ENCODE results near the gene MBD3L3.
"Not testable (repeated sequence)": the region's sequence is repeated elsewhere in the genome, so short reads cannot be mapped to it uniquely, and the experiment has no call there.

Gene MBD3L3

DNA sequence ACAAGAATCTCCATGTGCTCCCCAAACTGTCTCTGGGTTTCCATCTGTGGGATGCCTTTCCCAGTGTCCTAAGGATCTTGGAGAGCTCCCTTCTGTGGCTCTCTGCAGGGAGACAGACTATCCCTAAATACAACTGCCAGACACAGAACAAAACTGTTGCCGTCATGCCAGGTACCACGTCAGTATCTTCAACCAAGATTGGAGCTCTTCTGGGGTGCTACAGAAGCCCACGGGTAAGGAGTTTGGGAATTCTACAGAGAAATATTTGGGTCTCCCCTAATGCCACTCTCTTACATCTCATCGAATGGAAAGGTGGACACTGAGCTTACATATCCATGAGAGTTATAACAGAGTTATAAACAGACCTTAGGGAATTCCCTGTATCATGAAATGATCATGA lies 4.9 kb upstream of the MBD3L3 start:
- no peak for DNase-seq (ENCODE audit: low read depth)

DNA sequence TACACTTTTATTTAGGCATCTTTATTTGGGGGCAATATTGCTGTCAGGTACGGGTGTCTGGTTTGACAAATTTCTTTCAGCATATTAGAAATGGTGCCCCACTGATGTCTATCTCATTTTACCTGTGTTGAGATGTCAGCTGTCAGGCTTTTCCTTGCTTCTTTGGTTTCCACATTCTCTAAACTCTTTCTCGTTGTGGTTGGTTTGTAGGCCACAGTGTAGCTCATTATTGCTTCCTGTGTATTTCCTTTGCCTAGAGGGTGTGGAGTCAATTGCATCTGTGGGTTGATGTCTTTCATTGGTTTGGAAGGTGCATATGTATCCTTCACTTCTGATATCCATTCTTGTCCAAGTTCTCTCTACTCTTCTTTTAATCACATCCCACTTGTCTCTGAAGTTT lies 1.5 kb upstream of the MBD3L3 start:
- DNase-seq (ENCODE audit: low read depth): not testable (repeated sequence)

DNA sequence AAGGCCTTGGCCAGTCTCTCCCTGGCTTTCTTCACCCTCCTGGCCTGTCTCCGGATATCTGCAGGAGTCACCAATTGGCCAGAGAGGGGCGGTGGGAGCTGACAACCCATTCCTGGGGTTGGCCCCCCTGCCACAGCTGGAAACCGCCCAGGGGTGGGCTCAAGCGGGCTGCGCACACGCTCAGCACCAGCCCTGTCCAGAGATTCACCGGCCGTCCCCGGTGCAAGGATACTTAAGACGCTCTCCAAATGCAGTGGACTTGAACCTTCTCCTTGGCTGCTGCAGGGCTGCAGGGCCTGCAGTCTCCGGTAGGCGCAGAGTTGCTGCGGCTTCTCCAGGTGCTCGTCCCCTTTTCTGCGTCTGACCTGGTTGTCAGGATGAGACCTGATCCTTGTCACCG lies 2.1 kb downstream of the MBD3L3 start:
- not testable (repeated sequence) for DNase-seq (ENCODE audit: low read depth)

DNA sequence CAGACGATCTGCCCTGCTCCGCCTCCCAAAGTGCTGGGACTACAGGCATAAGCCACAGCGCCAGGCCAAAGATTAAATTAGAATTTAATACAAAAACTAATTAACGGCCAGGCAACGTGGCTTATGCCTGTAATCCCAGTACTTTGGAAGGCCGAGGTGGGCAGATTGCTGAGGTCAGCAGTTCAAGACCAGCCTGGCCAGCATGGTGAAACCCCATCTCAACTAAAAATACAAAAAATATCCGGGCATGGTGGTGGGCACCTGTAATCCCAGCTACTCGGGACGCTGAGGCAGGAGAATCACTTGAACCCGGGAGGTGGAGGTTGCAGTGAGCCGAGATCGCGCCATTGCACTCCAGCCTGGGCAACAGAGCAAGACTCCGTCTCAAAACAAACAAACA lies 2.8 kb downstream of the MBD3L3 start:
- not testable (repeated sequence) for DNase-seq (ENCODE audit: low read depth)

DNA sequence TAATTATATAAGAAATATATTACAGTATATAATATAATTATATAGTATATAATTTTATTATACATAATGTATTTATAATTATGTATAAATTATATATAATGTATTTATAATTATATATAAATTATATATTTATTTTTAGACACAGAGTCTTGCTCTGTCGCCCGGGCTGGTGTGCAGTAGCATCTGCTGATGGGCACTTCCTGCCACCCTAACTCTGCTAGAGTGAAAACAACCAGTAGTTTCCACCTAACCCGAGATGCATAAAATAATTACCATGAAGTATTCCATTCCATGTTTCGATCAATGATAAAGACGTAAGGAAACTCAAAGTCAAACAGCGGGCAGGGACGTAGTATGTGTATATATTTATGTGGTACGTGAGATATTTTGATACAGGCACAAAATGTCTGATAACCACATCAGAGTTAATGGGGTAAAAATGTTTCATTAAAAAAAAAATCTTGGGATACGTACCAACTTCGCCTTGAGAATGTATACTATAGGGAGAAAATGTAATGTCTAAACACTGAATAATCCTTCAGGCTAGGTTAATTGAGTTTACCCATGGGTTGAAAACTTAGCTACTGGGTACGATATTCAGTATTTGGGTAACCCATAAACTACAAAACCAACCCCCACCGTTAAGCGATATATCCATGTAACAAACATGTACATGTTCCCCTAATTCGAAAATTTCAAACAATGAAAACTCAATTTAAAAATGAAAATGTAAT lies 3.7 kb downstream of the MBD3L3 start:
- not testable (repeated sequence) for DNase-seq (ENCODE audit: low read depth)

DNA sequence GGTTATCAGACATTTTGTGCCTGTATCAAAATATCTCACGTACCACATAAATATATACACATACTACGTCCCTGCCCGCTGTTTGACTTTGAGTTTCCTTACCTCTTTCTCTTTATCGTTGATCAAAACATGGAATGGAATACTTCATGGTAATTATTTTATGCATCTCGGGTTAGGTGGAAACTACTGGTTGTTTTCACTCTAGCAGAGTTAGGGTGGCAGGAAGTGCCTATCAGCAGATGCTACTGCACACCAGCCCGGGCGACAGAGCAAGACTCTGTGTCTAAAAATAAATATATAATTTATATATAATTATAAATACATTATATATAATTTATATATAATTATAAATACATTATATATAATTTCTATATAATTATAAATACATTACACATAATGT lies 5.6 kb downstream of the MBD3L3 start:
- not testable (repeated sequence) for DNase-seq (ENCODE audit: low read depth)

DNA sequence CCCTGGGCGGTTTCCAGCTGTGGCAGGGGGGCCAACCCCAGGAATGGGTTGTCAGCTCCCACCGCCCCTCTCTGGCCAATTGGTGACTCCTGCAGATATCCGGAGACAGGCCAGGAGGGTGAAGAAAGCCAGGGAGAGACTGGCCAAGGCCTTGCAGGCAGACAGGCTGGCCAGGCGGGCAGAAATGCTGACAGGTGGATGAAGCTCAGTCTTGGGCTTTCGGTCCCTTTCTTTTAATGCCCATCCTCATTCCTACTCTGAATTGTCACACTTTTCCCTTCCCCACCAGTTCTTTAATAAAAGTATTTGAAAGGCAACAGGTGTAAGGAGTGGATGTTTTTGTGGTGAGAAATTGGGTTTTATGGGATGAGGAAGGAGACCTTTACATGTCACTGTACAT lies 7.1 kb downstream of the MBD3L3 start:
- DNase-seq (ENCODE audit: low read depth): not testable (repeated sequence)

DNA sequence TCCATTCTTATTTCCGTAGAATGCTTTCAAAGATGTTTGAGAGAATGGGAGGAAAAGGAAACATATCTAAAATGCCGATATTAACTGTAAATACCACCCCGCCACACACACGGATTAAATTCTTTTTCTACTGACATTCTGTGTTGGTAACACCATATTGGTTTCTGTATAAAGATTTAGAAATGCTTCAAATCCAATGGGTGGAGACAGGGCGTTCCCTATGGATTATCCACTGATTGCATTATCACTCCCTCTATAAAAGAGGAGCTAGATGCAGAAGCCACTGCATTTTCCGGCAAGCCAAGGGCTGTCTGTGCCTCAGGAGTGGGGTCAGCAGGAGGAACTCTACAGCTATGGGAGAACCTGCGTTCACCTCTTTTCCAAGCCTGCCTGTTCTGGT lies 9.5 kb downstream of the MBD3L3 start, which contains the start of gene MBD3L2:
Gene MBD3L2 (plus strand): TSS at position 301 of the 400 bp plus-strand sequence. CDS start 53 bp downstream, at position 354.
- DNase-seq (ENCODE audit: low read depth): not testable (repeated sequence)

DNA sequence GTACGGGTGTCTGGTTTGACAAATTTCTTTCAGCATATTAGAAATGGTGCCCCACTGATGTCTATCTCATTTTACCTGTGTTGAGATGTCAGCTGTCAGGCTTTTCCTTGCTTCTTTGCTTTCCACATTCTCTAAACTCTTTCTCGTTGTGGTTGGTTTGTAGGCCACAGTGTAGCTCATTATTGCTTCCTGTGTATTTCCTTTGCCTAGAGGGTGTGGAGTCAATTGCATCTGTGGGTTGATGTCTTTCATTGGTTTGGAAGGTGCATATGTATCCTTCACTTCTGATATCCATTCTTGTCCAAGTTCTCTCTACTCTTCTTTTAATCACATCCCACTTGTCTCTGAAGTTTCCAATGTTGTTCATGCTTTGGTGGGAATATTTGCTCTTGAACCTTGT lies 16.9 kb downstream of the MBD3L3 start:
- DNase-seq (ENCODE audit: low read depth): not testable (repeated sequence)

DNA sequence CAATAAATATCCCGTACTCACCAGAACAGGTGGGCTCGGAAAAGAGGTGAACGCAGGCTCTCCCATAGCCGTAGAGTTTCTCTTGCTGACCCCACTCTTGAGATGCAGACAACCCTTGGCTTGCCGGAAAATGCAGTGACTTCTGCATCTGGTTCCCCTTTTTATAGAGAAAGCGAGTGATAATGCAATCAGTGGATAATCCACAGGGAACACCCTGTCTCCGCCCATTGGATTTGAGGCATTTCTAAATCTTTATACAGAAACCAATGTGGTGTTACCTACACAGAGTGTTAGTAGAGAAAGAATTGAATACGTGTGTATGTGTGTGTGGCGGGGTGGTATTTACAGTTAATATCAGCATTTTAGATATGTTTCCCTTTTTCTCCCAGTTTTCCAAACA lies 18.4 kb downstream of the MBD3L3 start, which contains the start of gene MBD3L4:
Gene MBD3L4 (minus strand): TSS at position 101 of the 400 bp plus-strand sequence. CDS start 35 bp downstream, at position 66.
- DNase-seq (ENCODE audit: low read depth): not testable (repeated sequence)

DNA sequence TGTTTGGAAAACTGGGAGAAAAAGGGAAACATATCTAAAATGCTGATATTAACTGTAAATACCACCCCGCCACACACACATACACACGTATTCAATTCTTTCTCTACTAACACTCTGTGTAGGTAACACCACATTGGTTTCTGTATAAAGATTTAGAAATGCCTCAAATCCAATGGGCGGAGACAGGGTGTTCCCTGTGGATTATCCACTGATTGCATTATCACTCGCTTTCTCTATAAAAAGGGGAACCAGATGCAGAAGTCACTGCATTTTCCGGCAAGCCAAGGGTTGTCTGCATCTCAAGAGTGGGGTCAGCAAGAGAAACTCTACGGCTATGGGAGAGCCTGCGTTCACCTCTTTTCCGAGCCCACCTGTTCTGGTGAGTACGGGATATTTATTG lies 28.2 kb downstream of the MBD3L3 start, which contains the start of gene MBD3L5:
Gene MBD3L5 (plus strand): TSS at position 301 of the 400 bp plus-strand sequence. CDS start 34 bp downstream, at position 335.
- DNase-seq (ENCODE audit: low read depth): not testable (repeated sequence)

DNA sequence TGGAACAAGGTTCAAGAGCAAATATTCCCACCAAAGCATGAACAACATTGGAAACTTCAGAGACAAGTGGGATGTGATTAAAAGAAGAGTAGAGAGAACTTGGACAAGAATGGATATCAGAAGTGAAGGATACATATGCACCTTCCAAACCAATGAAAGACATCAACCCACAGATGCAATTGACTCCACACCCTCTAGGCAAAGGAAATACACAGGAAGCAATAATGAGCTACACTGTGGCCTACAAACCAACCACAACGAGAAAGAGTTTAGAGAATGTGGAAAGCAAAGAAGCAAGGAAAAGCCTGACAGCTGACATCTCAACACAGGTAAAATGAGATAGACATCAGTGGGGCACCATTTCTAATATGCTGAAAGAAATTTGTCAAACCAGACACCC lies 29.7 kb downstream of the MBD3L3 start:
- not testable (repeated sequence) for DNase-seq (ENCODE audit: low read depth)

DNA sequence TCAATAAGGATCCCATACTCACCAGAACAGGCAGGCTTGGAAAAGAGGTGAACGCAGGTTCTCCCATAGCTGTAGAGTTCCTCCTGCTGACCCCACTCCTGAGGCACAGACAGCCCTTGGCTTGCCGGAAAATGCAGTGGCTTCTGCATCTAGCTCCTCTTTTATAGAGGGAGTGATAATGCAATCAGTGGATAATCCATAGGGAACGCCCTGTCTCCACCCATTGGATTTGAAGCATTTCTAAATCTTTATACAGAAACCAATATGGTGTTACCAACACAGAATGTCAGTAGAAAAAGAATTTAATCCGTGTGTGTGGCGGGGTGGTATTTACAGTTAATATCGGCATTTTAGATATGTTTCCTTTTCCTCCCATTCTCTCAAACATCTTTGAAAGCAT lies 37.1 kb downstream of the MBD3L3 start, which contains the start of gene MBD3L2B:
Gene MBD3L2B (minus strand): TSS at position 101 of the 400 bp plus-strand sequence. CDS start 34 bp downstream, at position 67.
- DNase-seq (ENCODE audit: low read depth): not testable (repeated sequence)

DNA sequence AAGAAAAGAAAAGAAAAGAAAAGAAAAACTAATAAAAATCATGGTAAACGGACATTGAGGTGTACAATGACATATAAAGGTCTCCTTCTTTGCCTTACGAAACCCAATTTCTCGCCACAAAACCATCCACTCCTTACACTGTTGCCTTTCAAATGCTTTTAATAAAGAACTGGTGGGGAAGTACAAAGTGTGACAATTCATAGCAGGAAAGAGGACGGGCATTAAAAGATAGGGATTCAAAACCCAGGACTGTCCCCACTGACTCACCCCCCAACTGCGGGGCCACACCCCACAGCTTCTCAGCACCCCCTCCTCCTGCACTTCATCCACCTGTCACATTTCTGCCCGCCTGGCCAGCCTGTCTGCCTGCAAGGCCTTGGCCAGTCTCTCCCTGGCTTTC lies 39.6 kb downstream of the MBD3L3 start:
- no peak for DNase-seq (ENCODE audit: low read depth)

DNA sequence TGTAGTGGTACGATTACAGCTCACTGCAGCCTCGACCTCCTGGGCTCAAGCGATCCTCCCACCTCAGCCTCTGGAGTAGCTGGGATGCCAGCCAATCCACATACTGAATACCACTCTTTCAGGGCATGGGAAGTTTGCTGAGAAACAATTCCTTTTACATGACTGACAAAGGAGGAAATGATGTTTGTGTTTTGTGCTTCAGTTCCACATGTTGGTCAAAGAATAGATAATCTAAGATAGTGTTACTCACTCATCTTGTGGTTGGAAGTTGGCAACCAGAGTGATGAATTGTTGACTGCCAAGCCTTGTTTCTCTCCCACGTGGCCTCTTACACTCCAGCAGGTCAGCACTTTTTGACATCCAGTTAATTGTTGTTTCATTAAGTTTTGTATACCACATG lies 44.8 kb downstream of the MBD3L3 start:
- DNase-seq (ENCODE audit: low read depth): no peak

DNA sequence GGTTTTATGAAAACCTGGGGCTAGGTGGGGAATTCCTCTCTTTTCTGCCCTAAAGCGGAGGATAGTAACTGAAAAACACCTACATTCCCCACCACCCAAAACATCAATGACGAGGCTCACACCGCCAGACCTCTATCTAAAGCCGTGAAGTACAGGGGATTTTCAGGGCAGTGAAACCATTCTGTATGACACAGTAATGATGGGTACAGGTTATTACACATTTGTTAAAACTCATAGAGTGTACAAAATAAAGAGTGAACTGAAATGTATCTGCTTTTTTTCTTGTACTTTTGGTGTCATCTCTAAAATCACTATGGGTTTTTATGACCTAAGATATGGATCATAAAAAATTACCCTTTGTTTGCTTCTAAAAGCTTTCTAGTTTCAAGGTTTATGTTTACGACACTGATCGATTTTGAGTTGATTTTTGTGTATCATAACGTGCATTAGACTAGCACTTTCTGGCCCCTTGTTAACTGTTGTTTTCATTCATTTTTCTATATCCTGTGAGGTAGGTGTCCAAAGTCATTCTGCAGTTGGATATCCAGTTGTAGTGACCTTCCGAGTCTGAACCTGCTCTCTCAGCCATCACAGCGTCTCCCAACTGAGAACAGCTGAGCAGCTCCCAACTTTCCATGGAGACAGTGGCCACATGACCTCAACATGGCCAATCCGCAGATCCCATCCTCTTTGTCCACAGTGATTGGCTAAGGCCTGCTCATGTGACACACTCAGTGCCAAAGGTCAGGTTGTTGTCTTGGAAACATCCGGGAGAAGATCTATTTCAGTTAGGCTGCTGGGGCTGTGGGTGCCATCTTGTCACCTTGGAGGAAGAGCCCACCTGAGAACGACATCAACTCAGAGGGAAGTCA lies 47.5 kb downstream of the MBD3L3 start:
- DNase-seq (ENCODE audit: low read depth): no peak

DNA sequence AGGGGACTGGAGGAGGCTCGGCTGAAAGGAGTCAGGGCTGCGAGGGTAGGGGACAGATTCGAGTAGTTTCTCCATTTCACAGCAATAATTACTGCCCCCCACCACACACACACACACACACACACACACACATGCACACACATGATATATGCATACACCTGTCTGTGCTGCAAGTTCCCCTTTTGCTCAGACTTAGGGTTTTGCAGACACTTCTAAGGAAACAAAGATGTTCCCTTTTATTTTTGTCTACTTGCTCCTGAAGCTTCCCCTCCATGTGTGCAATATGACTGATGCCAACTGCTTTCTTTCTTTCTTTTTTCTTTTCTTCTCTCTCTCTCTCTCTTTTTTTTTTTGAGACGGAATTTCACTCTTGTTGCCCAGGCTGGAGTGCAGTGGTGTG lies 50.6 kb downstream of the MBD3L3 start:
- DNase-seq (ENCODE audit: low read depth): no peak

All from stimulated activated CD8-positive, alpha-beta memory T cell treated with anti-CD3 and anti-CD28 coated beads, Interleukin-4, amount 100 ng/mL, for 24 hours (primary cell).